Thoracic aorta (tissue), 2 donors: ENCODE results near the gene THBS1. TPM values are rescaled to one million over a fixed set of nuclear protein-coding genes. Genes with fewer than 3 reads are reported as not detected.

Source experiments
- ATAC-seq: fragments of 150-250 bp; one replicate; pipeline ENCODE4 v1.8.0; 2017; ENCODE audit warnings: low read depth; ENCODE audit not compliant: insufficient number of reproducible peaks, low FRiP score
- DNase-seq: peaks from one replicate; pipeline ENCODE4 v3.0.0-alpha.2; 2020; ENCODE audit warnings: low spot score
- H3K27ac ChIP-seq, 2 donors: fragments of 200-600 bp; sonication (generic); 1 replicate in 1 of 2; 2 replicates in 1 of 2; pipeline ENCODE4 v1.5.1; 2016; ENCODE audit warnings: mild to moderate bottlenecking in 2 of 2, moderate library complexity in 2 of 2
- H3K27me3 ChIP-seq: fragments of 200-600 bp; sonication (generic); replicated peaks from 2 replicates; pipeline ENCODE4 v1.6.0; 2016; ENCODE audit warnings: mild to moderate bottlenecking; ENCODE audit not compliant: insufficient read depth
- H3K36me3 ChIP-seq: fragments of 200-600 bp; sonication (generic); one replicate; pipeline ENCODE4 v1.5.1; 2016
- H3K4me1 ChIP-seq, 2 donors: fragments of 200-600 bp; sonication (generic); 1 replicate in 1 of 2; 2 replicates in 1 of 2; pipeline versions ENCODE4 v1.5.1 to v1.6.0; 2016; ENCODE audit warnings: low read depth in 2 of 2, mild to moderate bottlenecking in 1 of 2; ENCODE audit not compliant: control insufficient read depth in 1 of 2
- H3K4me3 ChIP-seq: fragments of 200-600 bp; sonication (generic); 2 replicates; pipeline ENCODE4 v1.5.1; 2016; ENCODE audit warnings: mild to moderate bottlenecking
- H3K9me3 ChIP-seq: fragments of 200-600 bp; sonication (generic); 2 replicates; pipeline ENCODE4 v1.5.1; 2016
- CTCF ChIP-seq: fragments of 200-600 bp; sonication (generic); IDR thresholded peaks from one replicate; pipeline ENCODE4 v1.5.1; 2019; ENCODE audit warnings: antibody characterized with exemption
- total RNA-seq, 2 donors: library from RNA; depleted of rRNA; stranded (reverse); fragments of >200 nt; gene quantifications; one replicate each; pipeline versions ENCODE4 v1.1.0 to v1.2.3, GENCODE V29; 2016

Gene THBS1
- total RNA-seq, 2 donors from 2014 or later = 868 to 1,389 TPM

- no peak for TF ChIP-seq CTCF
- H3K9me3 ChIP-seq = no peaks in the 10 kb centered on the region
- no peak overlapping the region for H3K4me3 ChIP-seq
- DNase-seq = no peak
- no peak overlapping the region for H3K27ac ChIP-seq
- ATAC-seq = no peak
- no peaks in the 10 kb centered on the region for H3K4me1 ChIP-seq
- H3K27me3 ChIP-seq = no peaks in the 10 kb centered on the region
- H3K36me3 ChIP-seq = no peaks in the 10 kb centered on the region
Observed at GRCh38 chr15:39595338-39596221, 14.7 kb downstream of the THBS1 start.

- Histone ChIP-seq H3K27ac (no peak overlapping the region), H3K27me3 (no peaks in the 10 kb centered on the region)
Observed at GRCh38 chr15:39596358-39597051, 15.6 kb downstream of the THBS1 start.

GRCh38 chr15:39597336-39597735 lies 16.5 kb downstream of the THBS1 start:
- no peak overlapping the region for H3K27ac ChIP-seq
- no peaks in the 10 kb centered on the region for H3K27me3 ChIP-seq
- H3K36me3 ChIP-seq = no peaks in the 10 kb centered on the region
- TF ChIP-seq CTCF = no peak
- no peaks in the 10 kb centered on the region for H3K9me3 ChIP-seq
- no peak overlapping the region for H3K4me3 ChIP-seq
- ATAC-seq = no peak
- DNase-seq = no peak
- no peaks in the 10 kb centered on the region for H3K4me1 ChIP-seq

More at GRCh38 chr15:39596358-39597051, 15.6 kb downstream of the THBS1 start:
- no peak for TF ChIP-seq CTCF
- Histone ChIP-seq H3K36me3 (no peaks in the 10 kb centered on the region), H3K9me3 (no peaks in the 10 kb centered on the region), H3K4me1 (no peaks in the 10 kb centered on the region), H3K4me3 (no peak overlapping the region)
- ATAC-seq = no peak
- DNase-seq = no peak

- H3K27ac ChIP-seq = no peak overlapping the region
- TF ChIP-seq CTCF = no peak
- DNase-seq (no peak), ATAC-seq (no peak)
- H3K27me3 ChIP-seq = no peaks in the 10 kb centered on the region
- no peaks in the 10 kb centered on the region for H3K9me3 ChIP-seq
- H3K36me3 ChIP-seq = no peaks in the 10 kb centered on the region
- no peak overlapping the region for H3K4me3 ChIP-seq
- H3K4me1 ChIP-seq = no peaks in the 10 kb centered on the region
Observed at GRCh38 chr15:39597751-39598185, 16.9 kb downstream of the THBS1 start.

- Histone ChIP-seq H3K27ac (no peak overlapping the region), H3K4me3 (no peak overlapping the region), H3K36me3 (no peaks in the 10 kb centered on the region), H3K27me3 (no peaks in the 10 kb centered on the region), H3K4me1 (no peaks in the 10 kb centered on the region), H3K9me3 (no peaks in the 10 kb centered on the region)
- DNase-seq (no peak), ATAC-seq (no peak)
- no peak for TF ChIP-seq CTCF
Observed at GRCh38 chr15:39598186-39598850, 17.4 kb downstream of the THBS1 start.
